GM10248 (cell line): ENCODE measurements around the gene GMPPB.

Source experiments
- CTCF ChIA-PET: fragments of 300-600 bp; sonication (Branson Sonifier 250); formaldehyde crosslinking; extraction: SDS; loops from one replicate; lab custom pipeline; 2021; ENCODE audit warnings: antibody characterized with exemption; lab: Yijun Ruan, JAX
- POLR2A ChIA-PET: fragments of 350-650 bp; sonication (Branson Sonifier 250); formaldehyde crosslinking; extraction: SDS; loops from one replicate; lab custom pipeline; 2020; ENCODE audit warnings: antibody characterized with exemption; lab: Yijun Ruan, JAX
- DNase-seq: peaks from one replicate; pipeline ENCODE4 v3.0.0; 2012; ENCODE audit errors: extremely low spot score
- TF ChIP-seq, protein P1 (sequence below): IDR thresholded peaks from 2 replicates; pipeline ENCODE4 v1.5.1; 2012; ENCODE audit warnings: mild to moderate bottlenecking, low read depth; ENCODE audit errors: extremely low read depth, missing control alignments, control extremely low read depth

GMPPB gene

DNA sequence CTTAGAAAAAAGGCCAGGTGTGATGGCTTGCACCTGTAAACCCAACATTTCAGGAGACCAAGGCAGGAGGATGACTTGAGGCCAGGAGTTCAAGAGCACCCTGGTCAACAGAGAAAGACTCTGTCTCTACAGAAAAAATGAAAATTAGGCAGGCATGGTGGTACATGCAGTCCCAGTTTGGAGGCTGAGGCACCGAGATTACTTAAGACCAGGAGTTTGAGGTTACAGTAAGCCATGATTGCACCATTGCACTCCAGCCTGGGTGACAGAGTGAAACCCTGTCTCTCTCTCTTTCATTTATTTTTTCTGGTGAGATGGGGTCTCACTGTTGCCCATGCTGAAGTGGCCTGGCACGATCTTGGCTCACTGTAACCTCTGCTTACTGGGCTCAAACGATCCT lies 37.9 kb upstream of the GMPPB start:
- CTCF ChIA-PET = no interaction called here
- POLR2A ChIA-PET = no interaction called here
- TF ChIP-seq, protein P1, sequence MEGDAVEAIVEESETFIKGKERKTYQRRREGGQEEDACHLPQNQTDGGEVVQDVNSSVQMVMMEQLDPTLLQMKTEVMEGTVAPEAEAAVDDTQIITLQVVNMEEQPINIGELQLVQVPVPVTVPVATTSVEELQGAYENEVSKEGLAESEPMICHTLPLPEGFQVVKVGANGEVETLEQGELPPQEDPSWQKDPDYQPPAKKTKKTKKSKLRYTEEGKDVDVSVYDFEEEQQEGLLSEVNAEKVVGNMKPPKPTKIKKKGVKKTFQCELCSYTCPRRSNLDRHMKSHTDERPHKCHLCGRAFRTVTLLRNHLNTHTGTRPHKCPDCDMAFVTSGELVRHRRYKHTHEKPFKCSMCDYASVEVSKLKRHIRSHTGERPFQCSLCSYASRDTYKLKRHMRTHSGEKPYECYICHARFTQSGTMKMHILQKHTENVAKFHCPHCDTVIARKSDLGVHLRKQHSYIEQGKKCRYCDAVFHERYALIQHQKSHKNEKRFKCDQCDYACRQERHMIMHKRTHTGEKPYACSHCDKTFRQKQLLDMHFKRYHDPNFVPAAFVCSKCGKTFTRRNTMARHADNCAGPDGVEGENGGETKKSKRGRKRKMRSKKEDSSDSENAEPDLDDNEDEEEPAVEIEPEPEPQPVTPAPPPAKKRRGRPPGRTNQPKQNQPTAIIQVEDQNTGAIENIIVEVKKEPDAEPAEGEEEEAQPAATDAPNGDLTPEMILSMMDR = no peak
- DNase-seq = no peak

- no peak for DNase-seq
- TF ChIP-seq, protein P1 = no peak
- POLR2A ChIA-PET = no interaction called here
- CTCF ChIA-PET = interaction anchor here (1.5 to 1.7 kb wide), 2 partner anchors 10 to 13 kb away, joined by 3 read pairs; no protein-coding TSS in a partner anchor
Observed at GRCh38 chr3:49759226-49759625, 35.5 kb upstream of the GMPPB start.

GRCh38 chr3:49757197-49757596 lies 33.4 kb upstream of the GMPPB start:
- CTCF ChIA-PET = interaction anchor here (0.9 to 2.7 kb wide), 7 partner anchors 10 to 218 kb away, joined by 3 to 10 read pairs (median 3); no protein-coding TSS in a partner anchor
- TF ChIP-seq, protein P1 = no peak
- DNase-seq = no peak
- POLR2A ChIA-PET = interaction anchor here (0.6 kb wide), 1 partner anchor 98 kb away, joined by 3 read pairs; no protein-coding TSS in a partner anchor

GRCh38 chr3:49756036-49756435 lies 32.3 kb upstream of the GMPPB start:
- TF ChIP-seq, protein P1 = no peak
- POLR2A ChIA-PET = no interaction called here
- CTCF ChIA-PET = interaction anchor here (1.2 to 2.7 kb wide), 2 partner anchors 11 to 23 kb away, joined by 3 to 10 read pairs; no protein-coding TSS in a partner anchor
- no peak for DNase-seq

DNA sequence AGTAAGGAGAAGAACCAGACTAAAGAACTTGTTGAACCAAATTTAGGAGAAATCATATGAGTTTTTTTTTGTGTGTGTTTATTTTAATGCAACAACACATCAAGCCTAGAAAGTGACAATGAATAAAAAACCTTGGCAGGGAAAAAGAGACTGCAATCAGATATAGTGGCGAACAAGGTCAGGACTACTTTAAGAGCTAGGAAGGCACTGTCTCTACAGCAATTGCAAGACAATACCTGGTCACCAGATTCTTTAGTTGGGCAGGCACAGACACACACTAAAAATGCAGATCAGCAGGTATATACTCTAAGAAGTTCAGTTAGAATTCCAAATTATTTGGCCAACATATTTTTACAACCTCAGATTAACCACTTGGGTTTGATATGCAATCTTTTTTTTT lies 30.8 kb upstream of the GMPPB start:
- CTCF ChIA-PET = no interaction called here
- DNase-seq = no peak
- POLR2A ChIA-PET = no interaction called here

DNA sequence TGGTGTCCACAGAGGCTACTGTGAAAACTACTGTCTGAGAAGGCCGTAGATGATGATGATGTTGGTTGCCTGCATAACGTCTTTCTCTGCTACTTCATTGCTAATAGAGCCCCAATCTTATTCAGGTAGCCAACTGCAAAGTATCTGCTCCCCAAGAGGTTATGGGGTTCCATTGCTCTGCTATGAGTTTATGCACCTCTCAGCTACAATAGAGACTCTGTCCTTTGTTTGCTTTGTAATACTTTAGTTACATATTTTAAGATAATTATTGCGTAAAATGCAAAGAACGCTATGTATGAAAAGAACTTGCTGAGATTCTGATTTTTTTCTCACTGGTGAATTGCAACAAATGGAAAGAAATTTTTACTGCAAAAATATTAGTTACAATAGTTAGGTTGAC lies 27.8 kb upstream of the GMPPB start:
- CTCF ChIA-PET = no interaction called here
- TF ChIP-seq, protein P1 = no peak
- DNase-seq = no peak
- POLR2A ChIA-PET = no interaction called here

More for the DNA sequence above, 30.8 kb upstream of the GMPPB start:
- TF ChIP-seq, protein P1 = no peak
